Measurements from ENCODE around the gene GALNT11.

- no peak for TF ChIP-seq EP300 (IDR thresholded peaks at IDR 0.05)
- no peak for TF ChIP-seq POLR2A (IDR thresholded peaks at IDR 0.05)
Observed at GRCh38 chr7:152108359-152108758, 82.9 kb downstream of the GALNT11 start.
